Stomach (tissue), 4 donors: Measurements from ENCODE around the gene FOXL2.

Source experiments
- CTCF ChIP-seq, 7 experiments: fragments of 450-650 bp in 4 of 7; fragments of 200-600 bp in 3 of 7; sonication (generic) in 3 of 7; IDR thresholded peaks; one replicate each; pipeline ENCODE4 v1.5.1; 2016 to 2019; ENCODE audit warnings: antibody characterized with exemption in 7 of 7, control low read depth in 2 of 7, mild to moderate bottlenecking in 1 of 7
- EP300 ChIP-seq: sonication (generic); formaldehyde crosslinking; IDR thresholded peaks from one replicate; pipeline ENCODE4 v1.6.1; 2017; ENCODE audit warnings: antibody characterized with exemption
- POLR2A ChIP-seq, 4 donors: fragments of 450-650 bp; IDR thresholded peaks; one replicate each; pipeline ENCODE4 v1.6.1; 2016; ENCODE audit warnings: antibody characterized with exemption in 4 of 4, control low read depth in 2 of 4, mild to moderate bottlenecking in 1 of 4, moderate library complexity in 1 of 4

- no peak for TF ChIP-seq CTCF (IDR thresholded peaks at IDR 0.05)
- TF ChIP-seq POLR2A (IDR thresholded peaks at IDR 0.05), result no peak
- no peak for TF ChIP-seq EP300
These were observed 13.5 kb upstream of the FOXL2 start for GRCh38 chr3:138960417-138960852.
